Measurements from ENCODE around the gene ANKRD18A. TPM values are rescaled to one million over a fixed set of nuclear protein-coding genes. Genes with fewer than 3 reads are reported as not detected.

Gene ANKRD18A
- total RNA-seq (1 to 10 TPM in 1 of 2 experiments, under 1 TPM in 1; 0.79 to 2.1 TPM), polyA plus RNA-seq (0.49 TPM)

GRCh38 chr9:38620483-38621433, at the start of gene ANKRD18A:
Gene ANKRD18A, minus strand, starts transcription at chr9:38620596. Its CDS starts 311 bp downstream, at chr9:38620285.
- H3K36me3 Mint-ChIP-seq, result no peaks in the 10 kb centered on the region

GRCh38 chr9:38668791-38669466, 48.5 kb upstream of the ANKRD18A start:
- Mint-ChIP-seq H3K27me3 (peaks cover 1 to 4% of the 10 kb centered on the region in 2 donors), H3K4me1 (peaks cover 0 to 10% (median 2%) of the 10 kb centered on the region in 3 donors), H3K36me3 (no peaks in the 10 kb centered on the region), H3K27ac (peak overlapping the region in 1 of 8 donors; percentile 69), H3K4me3 (no peak overlapping the region), H3K9me3 (no peaks in the 10 kb centered on the region)
- Histone ChIP-seq H3K4me3 (ENCODE audit: low read length) (no peak overlapping the region), H3K4me1 (ENCODE audit: insufficient read depth, low read length) (peaks cover 6% of the 10 kb centered on the region), H3K27ac (ENCODE audit: low read depth, low read length) (no peak overlapping the region), H3K9me3 (ENCODE audit: low read length) (no peaks in the 10 kb centered on the region), H3K27me3 (ENCODE audit: insufficient read depth, low read length, poor library complexity, severe bottlenecking) (no peaks in the 10 kb centered on the region), H3K36me3 (ENCODE audit: insufficient read depth, low read length) (no peaks in the 10 kb centered on the region)
- DNase-seq, result no peak
- POLR2A ChIA-PET, result no interaction called here
- CTCF ChIA-PET, result no interaction called here

More at GRCh38 chr9:38620483-38621433, at the start of gene ANKRD18A:
- POLR2A ChIA-PET, result no interaction called here
- DNase-seq, result peak; percentile 16 to 66 (median 36)
- peaks cover 21 to 48% of the 10 kb centered on the region in 2 donors for H3K27me3 Mint-ChIP-seq
- peak within 1 kb of the TSS; percentile 82 to 89 (median 84) for H3K4me3 Mint-ChIP-seq
- Histone ChIP-seq H3K27me3 (ENCODE audit: insufficient read depth, low read length, poor library complexity, severe bottlenecking) (no peaks in the 10 kb centered on the region), H3K27ac (ENCODE audit: low read depth, low read length) (no peak within 1 kb of the TSS), H3K9me3 (ENCODE audit: low read length) (no peaks in the 10 kb centered on the region), H3K4me1 (ENCODE audit: insufficient read depth, low read length) (no peaks in the 10 kb centered on the region), H3K4me3 (ENCODE audit: low read length) (peak within 1 kb of the TSS; percentile 63), H3K36me3 (ENCODE audit: insufficient read depth, low read length) (no peaks in the 10 kb centered on the region)
- H3K27ac Mint-ChIP-seq, result peak within 1 kb of the TSS in 4 of 8 donors; percentile 18 to 87 (median 42)
- H3K9me3 Mint-ChIP-seq, result peaks cover 3 to 11% (median 8%) of the 10 kb centered on the region in 5 donors
- CTCF ChIA-PET, result interaction anchor here (1.2 kb wide), 1 partner anchor 14 kb away, joined by 5 read pairs; no protein-coding TSS in a partner anchor
- H3K4me1 Mint-ChIP-seq, result peaks cover 5 to 26% (median 10%) of the 10 kb centered on the region in 3 donors

DNA sequence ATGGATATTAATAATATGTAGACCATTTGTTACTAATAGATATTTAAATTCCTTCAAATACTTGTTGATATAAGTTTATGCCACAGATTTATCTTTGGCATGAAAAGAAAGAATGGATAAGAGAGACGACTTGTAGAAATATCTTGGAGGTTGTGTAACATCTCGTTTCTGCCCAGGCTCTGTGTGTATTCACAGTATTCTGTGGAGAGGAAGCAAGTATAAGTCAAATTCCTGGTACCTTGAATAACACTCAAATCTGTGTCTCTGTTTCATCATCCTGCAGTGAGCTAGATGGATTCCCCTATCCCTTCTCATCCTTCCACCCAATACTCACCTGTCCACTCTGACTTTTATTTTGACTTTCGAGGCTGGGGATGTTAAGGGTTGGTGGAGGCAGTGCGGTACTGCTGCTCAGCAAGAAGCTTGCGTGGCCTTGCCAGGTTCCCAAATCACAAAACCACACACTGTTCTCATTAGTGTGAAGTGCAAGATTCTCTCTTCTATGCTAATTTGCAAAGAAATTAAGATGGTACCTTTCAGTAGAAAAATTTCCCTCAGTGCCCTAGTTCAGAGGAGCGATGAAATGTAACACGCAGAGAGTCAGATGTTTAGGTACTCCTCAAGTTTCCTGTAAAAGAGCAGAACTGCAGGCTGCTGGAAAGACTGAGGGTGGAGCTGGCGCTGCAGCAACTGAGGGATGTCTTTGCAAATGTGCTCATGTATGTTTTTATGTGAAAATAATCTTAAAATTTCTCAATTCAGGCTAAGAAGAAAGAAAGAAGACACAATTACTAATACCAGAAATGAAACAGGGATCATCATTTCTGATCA, 42.6 kb upstream of the ANKRD18A start:
- no peak for DNase-seq
- CTCF ChIA-PET, result no interaction called here
- Mint-ChIP-seq H3K27ac (no peak overlapping the region), H3K27me3 (peaks cover 7 to 17% of the 10 kb centered on the region in 2 donors), H3K9me3 (no peaks in the 10 kb centered on the region), H3K4me1 (no peaks in the 10 kb centered on the region), H3K4me3 (no peak overlapping the region), H3K36me3 (no peaks in the 10 kb centered on the region)
- no peaks in the 10 kb centered on the region for H3K4me1 ChIP-seq (ENCODE audit: insufficient read depth, low read length)
- POLR2A ChIA-PET, result no interaction called here
- H3K27me3 ChIP-seq (ENCODE audit: insufficient read depth, low read length, poor library complexity, severe bottlenecking), result no peaks in the 10 kb centered on the region
- H3K36me3 ChIP-seq (ENCODE audit: insufficient read depth, low read length), result no peaks in the 10 kb centered on the region
- H3K27ac ChIP-seq (ENCODE audit: low read depth, low read length), result no peak overlapping the region
- H3K9me3 ChIP-seq (ENCODE audit: low read length), result no peaks in the 10 kb centered on the region
- H3K4me3 ChIP-seq (ENCODE audit: low read length), result no peak overlapping the region

DNA sequence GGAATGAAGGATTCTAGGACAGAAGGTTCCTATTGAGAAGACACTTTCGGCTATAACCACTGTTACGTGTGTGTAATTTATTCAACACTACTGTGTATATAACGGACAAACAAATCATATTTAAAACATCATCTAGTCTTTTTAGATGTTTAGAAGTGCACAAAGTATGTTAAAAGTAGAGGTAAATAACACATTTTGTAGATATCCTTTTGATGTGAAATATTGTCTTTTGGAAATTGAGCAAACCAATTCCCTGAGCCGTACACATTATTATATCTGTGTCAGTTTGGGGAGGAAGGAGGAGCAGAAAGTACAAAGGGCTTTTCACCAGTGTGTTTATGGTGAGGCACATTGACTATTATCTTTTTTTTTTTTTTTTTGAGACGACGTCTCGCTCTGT, 39.1 kb upstream of the ANKRD18A start:
- no peak overlapping the region for H3K4me3 Mint-ChIP-seq
- no peaks in the 10 kb centered on the region for H3K36me3 ChIP-seq (ENCODE audit: insufficient read depth, low read length)
- no peaks in the 10 kb centered on the region for H3K9me3 Mint-ChIP-seq
- no peaks in the 10 kb centered on the region for H3K9me3 ChIP-seq (ENCODE audit: low read length)
- H3K27ac ChIP-seq (ENCODE audit: low read depth, low read length), result no peak overlapping the region
- no peak overlapping the region for H3K27ac Mint-ChIP-seq
- DNase-seq, result no peak
- H3K4me3 ChIP-seq (ENCODE audit: low read length), result no peak overlapping the region
- ChIA-PET CTCF (no interaction called here), POLR2A (no interaction called here)
- no peaks in the 10 kb centered on the region for H3K4me1 ChIP-seq (ENCODE audit: insufficient read depth, low read length)
- H3K27me3 Mint-ChIP-seq, result peaks cover 12 to 22% of the 10 kb centered on the region in 2 donors
- no peaks in the 10 kb centered on the region for H3K27me3 ChIP-seq (ENCODE audit: insufficient read depth, low read length, poor library complexity, severe bottlenecking)
- no peaks in the 10 kb centered on the region for H3K4me1 Mint-ChIP-seq
- no peaks in the 10 kb centered on the region for H3K36me3 Mint-ChIP-seq

GRCh38 chr9:38656896-38657295, 36.5 kb upstream of the ANKRD18A start:
- CTCF ChIA-PET, result no interaction called here
- Histone ChIP-seq H3K4me3 (ENCODE audit: low read length) (no peak overlapping the region), H3K4me1 (ENCODE audit: insufficient read depth, low read length) (no peaks in the 10 kb centered on the region), H3K36me3 (ENCODE audit: insufficient read depth, low read length) (no peaks in the 10 kb centered on the region), H3K27ac (ENCODE audit: low read depth, low read length) (no peak overlapping the region), H3K9me3 (ENCODE audit: low read length) (no peaks in the 10 kb centered on the region), H3K27me3 (ENCODE audit: insufficient read depth, low read length, poor library complexity, severe bottlenecking) (no peaks in the 10 kb centered on the region)
- Mint-ChIP-seq H3K9me3 (no peaks in the 10 kb centered on the region), H3K36me3 (no peaks in the 10 kb centered on the region), H3K27me3 (peaks cover 9 to 15% of the 10 kb centered on the region in 2 donors), H3K4me1 (no peaks in the 10 kb centered on the region), H3K4me3 (no peak overlapping the region), H3K27ac (no peak overlapping the region)
- DNase-seq, result no peak
- POLR2A ChIA-PET, result no interaction called here

DNA sequence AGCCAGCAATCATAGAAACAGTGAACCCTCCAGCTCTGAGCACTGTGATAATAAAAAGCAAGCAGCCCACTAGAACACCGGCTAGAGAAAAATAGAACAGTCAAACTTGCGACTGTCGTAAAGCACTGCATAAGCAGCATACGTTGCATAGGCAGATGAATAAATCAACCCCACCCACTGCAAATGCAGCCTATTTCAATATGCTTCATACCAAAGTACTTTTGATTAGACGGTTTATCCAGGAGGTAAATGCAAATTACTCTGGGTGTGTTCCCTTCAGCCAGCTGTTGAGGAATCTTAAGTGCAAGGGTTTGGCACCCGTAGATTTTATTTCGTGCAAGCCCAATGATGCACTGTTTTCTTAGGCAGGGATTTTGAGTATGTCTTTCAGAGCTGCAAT, 32.1 kb upstream of the ANKRD18A start:
- no peaks in the 10 kb centered on the region for H3K27me3 ChIP-seq (ENCODE audit: insufficient read depth, low read length, poor library complexity, severe bottlenecking)
- H3K4me1 ChIP-seq (ENCODE audit: insufficient read depth, low read length), result no peaks in the 10 kb centered on the region
- no peaks in the 10 kb centered on the region for H3K9me3 Mint-ChIP-seq
- H3K36me3 ChIP-seq (ENCODE audit: insufficient read depth, low read length), result no peaks in the 10 kb centered on the region
- H3K27me3 Mint-ChIP-seq, result peaks cover 5 to 11% of the 10 kb centered on the region in 2 donors
- DNase-seq, result no peak
- H3K4me3 ChIP-seq (ENCODE audit: low read length), result no peak overlapping the region
- ChIA-PET CTCF (no interaction called here), POLR2A (no interaction called here)
- H3K27ac ChIP-seq (ENCODE audit: low read depth, low read length), result no peak overlapping the region
- H3K4me1 Mint-ChIP-seq, result no peaks in the 10 kb centered on the region
- peak overlapping the region in 1 of 8 donors; percentile 30 for H3K27ac Mint-ChIP-seq
- no peak overlapping the region for H3K4me3 Mint-ChIP-seq
- H3K9me3 ChIP-seq (ENCODE audit: low read length), result no peaks in the 10 kb centered on the region
- H3K36me3 Mint-ChIP-seq, result no peaks in the 10 kb centered on the region

- H3K27me3 Mint-ChIP-seq, result peaks cover 6 to 11% of the 10 kb centered on the region in 2 donors
- ChIA-PET CTCF (no interaction called here), POLR2A (no interaction called here)
- no peak overlapping the region for H3K27ac Mint-ChIP-seq
- H3K4me1 Mint-ChIP-seq, result no peaks in the 10 kb centered on the region
- no peaks in the 10 kb centered on the region for H3K4me1 ChIP-seq (ENCODE audit: insufficient read depth, low read length)
- no peak overlapping the region for H3K4me3 ChIP-seq (ENCODE audit: low read length)
- no peaks in the 10 kb centered on the region for H3K36me3 ChIP-seq (ENCODE audit: insufficient read depth, low read length)
- no peak for DNase-seq
- no peaks in the 10 kb centered on the region for H3K27me3 ChIP-seq (ENCODE audit: insufficient read depth, low read length, poor library complexity, severe bottlenecking)
- no peaks in the 10 kb centered on the region for H3K9me3 ChIP-seq (ENCODE audit: low read length)
- no peaks in the 10 kb centered on the region for H3K36me3 Mint-ChIP-seq
- H3K4me3 Mint-ChIP-seq, result no peak overlapping the region
- H3K9me3 Mint-ChIP-seq, result no peaks in the 10 kb centered on the region
- H3K27ac ChIP-seq (ENCODE audit: low read depth, low read length), result no peak overlapping the region
These were observed 31.6 kb upstream of the ANKRD18A start for GRCh38 chr9:38652044-38652443.

All from CD8-positive, alpha-beta memory T cell (primary cell).